NCI-H128 (cell line): ENCODE measurements around the gene TCEANC.
"Not testable (repeated sequence)": the region's sequence is repeated elsewhere in the genome, so short reads cannot be mapped to it uniquely, and the experiment has no call there.

Experiments used
- DNase-seq: peaks from one replicate; lab custom pipeline; 2025; ENCODE audit not compliant: unreplicated experiment; lab: John Stamatoyannopoulos, UW

Gene TCEANC

GRCh38 chrX:13652850-13653693, at the start of gene TCEANC:
Gene TCEANC, plus strand, starts transcription at chrX:13653141. Its CDS starts 9,368 bp downstream, at chrX:13662509.
- DNase-seq = peak; percentile 94

DNA sequence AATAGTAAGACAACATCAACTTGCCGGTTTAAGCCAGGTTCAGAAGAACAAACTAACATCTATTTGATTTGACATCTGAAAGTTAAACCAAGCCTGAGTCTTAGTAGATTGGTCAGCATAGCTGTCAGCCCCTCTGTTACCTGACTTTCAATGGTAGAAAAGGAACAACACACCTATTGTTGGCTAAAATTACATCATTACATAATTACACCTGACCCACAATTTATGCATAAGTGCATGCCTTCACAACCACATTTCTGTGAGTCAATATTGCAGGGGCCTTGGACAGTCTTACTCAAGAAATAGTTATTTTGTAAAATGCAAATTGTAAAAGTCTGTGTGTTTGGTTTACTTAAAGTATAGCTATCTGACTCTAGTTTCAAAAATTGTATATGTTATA, 47.3 kb upstream of the TCEANC start:
- no peak for DNase-seq

DNA sequence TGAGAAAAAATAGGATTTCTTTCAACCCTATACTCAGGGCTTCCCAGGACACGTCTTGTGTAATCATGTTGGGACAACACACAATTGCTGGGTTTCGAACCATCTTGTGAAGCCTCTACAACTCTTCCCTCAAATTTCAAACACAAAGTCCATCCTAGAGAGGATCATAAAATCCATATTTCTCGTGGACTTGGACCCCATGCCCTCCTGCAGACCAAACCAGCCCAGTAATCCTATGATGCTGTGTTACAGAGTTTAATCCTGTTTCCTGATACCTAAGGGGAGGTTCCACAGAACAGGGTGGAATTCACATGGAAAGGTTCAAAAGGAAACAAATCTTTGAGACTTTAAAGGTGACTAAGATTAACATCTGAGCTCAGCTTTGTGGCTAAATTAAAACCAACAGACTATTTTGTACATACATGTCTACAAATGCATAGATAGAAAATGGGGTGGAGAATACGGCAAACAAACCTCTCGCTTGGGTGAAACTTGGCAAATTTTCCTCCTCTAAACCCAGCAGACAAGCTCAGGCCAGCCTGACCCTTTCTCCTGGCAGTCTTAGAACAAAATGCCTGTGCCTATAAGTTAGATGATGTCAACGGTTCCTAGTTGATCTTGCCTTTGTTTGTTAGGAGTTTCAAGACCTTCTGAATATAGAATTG, 45.5 kb upstream of the TCEANC start:
- DNase-seq = no peak

DNA sequence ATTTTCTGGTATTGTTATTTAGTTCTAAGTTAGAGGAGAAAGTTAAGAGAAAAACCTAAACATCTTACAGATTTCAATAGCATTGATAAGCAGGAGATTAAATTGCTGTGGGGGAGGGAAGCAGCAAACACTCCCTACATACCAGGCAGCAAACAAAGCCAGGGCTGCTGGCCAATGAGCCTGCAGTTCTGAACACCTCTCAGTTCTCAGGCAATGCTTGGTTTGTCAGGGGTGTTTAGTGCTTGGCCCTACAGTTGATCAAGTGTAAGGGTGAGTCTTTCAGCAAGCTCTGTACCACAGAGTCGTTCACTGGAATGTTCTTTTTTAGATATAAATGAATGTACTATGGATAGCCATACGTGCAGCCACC, 45.0 kb upstream of the TCEANC start:
- no peak for DNase-seq

DNA sequence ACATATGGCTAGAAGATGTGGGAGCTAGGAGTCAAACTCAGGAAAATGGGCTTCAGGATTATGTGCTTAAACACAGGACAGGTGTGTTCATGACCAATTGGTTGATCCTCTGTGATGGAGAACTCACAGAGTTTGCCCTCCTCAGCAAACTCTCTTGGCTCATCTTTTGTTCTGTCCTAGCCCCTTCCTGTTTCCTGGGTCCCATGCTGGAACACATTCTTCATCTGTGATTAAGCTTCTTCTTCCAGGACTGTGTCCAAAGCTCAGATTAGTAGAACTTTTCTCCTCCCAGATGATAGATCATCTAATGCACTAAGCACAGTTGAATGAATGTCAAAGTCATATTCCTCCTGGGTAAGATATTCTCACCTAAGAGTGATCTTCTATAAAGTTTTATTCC, 38.8 kb upstream of the TCEANC start:
- DNase-seq = no peak

GRCh38 chrX:13620207-13620606, 32.7 kb upstream of the TCEANC start:
- no peak for DNase-seq

GRCh38 chrX:13622401-13622964, 30.5 kb upstream of the TCEANC start:
- no peak for DNase-seq

GRCh38 chrX:13627306-13627705, 25.6 kb upstream of the TCEANC start:
- DNase-seq = no peak

GRCh38 chrX:13637224-13637623, 15.7 kb upstream of the TCEANC start:
- DNase-seq = not testable (repeated sequence)

DNA sequence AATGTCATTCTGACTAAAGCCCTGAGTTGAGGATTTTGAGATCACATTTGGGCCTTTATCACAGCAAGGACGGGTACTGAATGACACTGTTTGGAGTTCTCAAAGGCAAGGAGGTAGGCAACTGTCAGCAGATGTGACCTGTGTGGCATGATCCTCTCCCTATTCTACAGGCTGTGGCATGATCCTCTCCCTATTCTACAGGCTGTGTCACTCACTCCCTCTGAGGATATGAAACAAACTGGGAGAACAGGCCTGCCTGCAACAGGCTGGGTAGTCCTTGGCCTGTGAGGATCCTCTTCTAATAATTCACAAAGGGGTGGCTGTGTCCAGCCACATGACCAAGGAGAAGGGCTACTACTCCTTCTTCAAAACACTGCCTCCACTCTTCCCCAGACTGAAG, 14.9 kb upstream of the TCEANC start:
- no peak for DNase-seq

DNA sequence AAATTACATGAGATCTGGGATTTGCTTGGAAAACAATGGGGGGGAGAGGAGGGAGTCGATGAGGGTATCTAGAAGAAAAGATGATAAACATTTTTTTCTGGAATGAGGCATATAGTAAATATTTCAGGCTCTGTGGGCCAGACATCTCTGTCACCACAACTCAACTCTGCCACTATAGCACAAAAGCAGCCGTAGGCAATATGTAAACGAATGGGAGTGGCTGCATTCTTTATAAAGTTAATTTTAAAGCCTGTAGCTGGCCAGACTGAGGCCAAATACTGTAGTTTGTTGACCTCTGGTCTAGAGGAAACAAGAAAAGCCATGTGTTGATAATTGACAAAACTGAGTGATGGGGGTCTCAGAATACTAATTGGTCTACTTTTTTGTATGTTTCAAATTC, 14.1 kb upstream of the TCEANC start:
- no peak for DNase-seq

DNA sequence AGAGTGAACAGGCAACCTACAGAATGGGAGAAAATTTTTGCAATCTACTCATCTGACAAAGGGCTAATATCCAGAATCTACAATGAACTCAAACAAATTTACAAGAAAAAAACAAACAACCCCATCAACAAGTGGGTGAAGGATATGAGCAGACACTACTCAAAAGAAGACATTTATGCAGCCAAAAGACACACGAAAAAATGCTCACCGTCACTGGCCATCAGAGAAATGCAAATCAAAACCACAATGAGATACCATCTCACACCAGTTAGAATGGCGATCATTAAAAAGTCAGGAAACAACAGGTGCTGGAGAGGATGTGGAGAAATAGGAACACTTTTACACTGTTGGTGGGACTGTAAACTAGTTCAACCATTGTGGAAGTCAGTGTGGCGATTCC, 11.3 kb upstream of the TCEANC start:
- not testable (repeated sequence) for DNase-seq

- no peak for DNase-seq
Measured at GRCh38 chrX:13645464-13646153, 7.3 kb upstream of the TCEANC start.

GRCh38 chrX:13646154-13646549, 6.8 kb upstream of the TCEANC start:
- DNase-seq = peak; percentile 50

DNA sequence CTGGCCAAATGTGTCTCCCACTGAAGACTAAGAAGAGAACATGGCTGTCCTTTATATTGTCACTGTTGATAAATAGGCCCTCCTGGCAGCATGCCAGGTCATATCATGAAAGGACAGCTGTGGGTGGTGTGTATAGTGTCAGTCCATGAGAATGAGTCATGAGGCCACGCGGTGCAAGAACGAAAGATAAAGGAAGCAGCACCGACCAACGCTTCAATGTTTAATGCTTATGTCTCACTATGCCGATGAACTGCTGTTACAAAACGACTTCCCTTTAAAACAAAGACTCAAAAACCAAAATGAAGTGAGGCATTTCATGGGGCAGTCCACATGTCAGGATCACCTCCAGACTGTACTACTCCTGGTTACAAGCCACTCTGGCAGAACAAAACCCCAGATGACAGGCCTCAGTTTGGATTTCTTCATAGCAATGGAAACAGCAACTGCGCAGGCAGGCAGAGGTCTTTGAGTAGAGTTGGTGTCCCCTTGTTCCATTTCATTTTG, 5.2 kb upstream of the TCEANC start:
- DNase-seq = no peak

DNA sequence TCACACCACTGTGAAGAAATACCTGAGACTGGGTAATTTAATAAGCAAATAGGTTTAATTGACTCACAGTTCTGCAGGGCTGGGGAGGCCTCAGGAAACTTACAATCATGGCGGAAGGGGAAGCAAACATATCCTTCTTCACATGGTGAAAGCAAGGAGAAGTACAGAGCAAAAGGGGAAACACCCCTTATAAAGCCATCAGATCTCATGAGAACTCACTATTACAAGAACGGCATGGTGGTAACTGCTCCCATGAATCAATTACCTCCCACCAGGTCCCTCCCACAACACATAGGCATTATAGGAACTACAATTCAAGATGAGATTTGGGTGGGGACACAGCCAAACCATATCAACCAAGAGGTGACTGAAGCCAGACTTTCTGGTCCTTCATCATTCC, 4.6 kb upstream of the TCEANC start:
- not testable (repeated sequence) for DNase-seq

- no peak for DNase-seq
Measured at GRCh38 chrX:13649838-13650237, 3.1 kb upstream of the TCEANC start.

GRCh38 chrX:13650318-13650717, 2.6 kb upstream of the TCEANC start:
- DNase-seq = no peak

DNA sequence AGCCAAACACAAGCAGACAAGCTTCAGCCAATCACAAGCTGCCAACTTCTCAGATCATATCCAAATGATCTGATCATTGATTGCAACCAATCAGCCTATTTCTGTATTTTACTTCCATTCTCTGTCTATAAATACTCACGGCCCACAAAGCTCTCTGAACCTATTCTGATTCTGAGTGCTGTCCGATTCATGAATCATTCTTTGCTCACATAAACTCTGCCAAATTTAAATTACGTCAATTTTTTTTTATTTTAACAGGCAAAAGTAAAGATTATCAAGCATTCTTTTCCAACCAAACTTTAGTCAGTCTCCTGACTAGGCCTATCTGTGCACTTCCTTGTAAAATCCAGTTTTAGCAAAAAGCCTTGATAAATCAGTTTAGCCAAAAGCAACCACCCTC, 1.8 kb upstream of the TCEANC start:
- DNase-seq = no peak

- DNase-seq = no peak
Measured at GRCh38 chrX:13652287-13652793, 601 bp upstream of the TCEANC start.

- no peak for DNase-seq
Measured at GRCh38 chrX:13654116-13654515, 1.2 kb downstream of the TCEANC start.
